Neuron (in vitro differentiated cells): ENCODE data around the gene AOPEP.

Experiments used
- H2AFZ ChIP-seq: one replicate; pipeline ENCODE4 v1.6.1; 2013; ENCODE audit warnings: low read depth, mild to moderate bottlenecking, inconsistent platforms, low read length, moderate library complexity
- H3K27me3 ChIP-seq: one replicate; pipeline ENCODE4 v1.6.1; 2013; ENCODE audit warnings: low read length; ENCODE audit not compliant: insufficient read depth
- H3K36me3 ChIP-seq: one replicate; pipeline ENCODE4 v1.6.1; 2013; ENCODE audit warnings: low read length; ENCODE audit not compliant: insufficient read depth
- H3K4me1 ChIP-seq: one replicate; pipeline ENCODE4 v1.6.1; 2013; ENCODE audit warnings: low read length; ENCODE audit not compliant: insufficient read depth
- H3K4me3 ChIP-seq: 2 replicates; pipeline ENCODE4 v1.5.1; 2013; ENCODE audit warnings: mild to moderate bottlenecking, low read length, moderate library complexity
- H3K9me3 ChIP-seq: one replicate; pipeline ENCODE4 v1.6.1; 2013; ENCODE audit warnings: low read length

AOPEP gene

DNA sequence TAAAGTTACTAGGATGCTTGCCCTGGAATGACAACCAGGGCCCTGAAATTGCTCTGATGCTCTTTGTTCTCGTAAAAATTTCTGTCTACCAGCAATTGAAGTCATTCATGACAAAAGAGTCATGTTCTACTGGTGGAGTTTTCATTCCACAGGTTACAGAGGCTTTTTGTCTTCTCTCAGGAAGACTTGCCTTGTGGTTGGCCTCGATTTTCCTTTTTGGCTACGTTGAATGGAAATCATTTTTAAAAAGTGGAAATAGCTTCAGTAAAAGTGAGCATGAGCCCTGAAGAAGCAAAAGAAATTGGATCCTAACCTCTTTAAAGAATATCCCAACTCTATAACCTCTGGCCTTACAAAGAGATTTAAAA, 255.2 kb downstream of the AOPEP start:
- H3K4me1 ChIP-seq = peaks cover 22% of the 10 kb centered on the region
- H3K9me3 ChIP-seq = peaks cover 2% of the 10 kb centered on the region
- H3K4me3 ChIP-seq = no peak overlapping the region
- H3K27me3 ChIP-seq = no peaks in the 10 kb centered on the region
- no peaks in the 10 kb centered on the region for H3K36me3 ChIP-seq
- no peak overlapping the region for H2AFZ ChIP-seq

DNA sequence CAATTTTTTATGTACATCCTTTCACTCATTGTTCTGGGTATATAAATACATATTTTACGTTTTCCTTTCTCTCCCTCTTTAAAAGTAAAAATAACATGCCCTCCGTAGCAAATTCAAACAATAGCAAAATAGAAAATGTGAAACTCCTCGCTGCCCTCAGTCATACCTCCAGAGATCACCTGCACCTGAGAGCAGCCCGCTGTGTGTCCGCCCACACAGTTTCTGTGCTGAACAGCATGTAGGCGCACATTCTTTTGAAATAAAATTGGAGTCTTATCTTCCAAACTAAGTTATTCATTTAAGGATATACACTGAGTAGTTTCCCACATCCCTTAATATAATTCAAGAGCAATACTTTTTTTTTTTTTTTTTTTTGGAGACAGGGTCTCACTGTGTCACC, 255.7 kb downstream of the AOPEP start:
- H3K36me3 ChIP-seq = no peaks in the 10 kb centered on the region
- H3K9me3 ChIP-seq = peaks cover 3% of the 10 kb centered on the region
- no peak overlapping the region for H2AFZ ChIP-seq
- no peaks in the 10 kb centered on the region for H3K27me3 ChIP-seq
- peaks cover 22% of the 10 kb centered on the region for H3K4me1 ChIP-seq
- no peak overlapping the region for H3K4me3 ChIP-seq

DNA sequence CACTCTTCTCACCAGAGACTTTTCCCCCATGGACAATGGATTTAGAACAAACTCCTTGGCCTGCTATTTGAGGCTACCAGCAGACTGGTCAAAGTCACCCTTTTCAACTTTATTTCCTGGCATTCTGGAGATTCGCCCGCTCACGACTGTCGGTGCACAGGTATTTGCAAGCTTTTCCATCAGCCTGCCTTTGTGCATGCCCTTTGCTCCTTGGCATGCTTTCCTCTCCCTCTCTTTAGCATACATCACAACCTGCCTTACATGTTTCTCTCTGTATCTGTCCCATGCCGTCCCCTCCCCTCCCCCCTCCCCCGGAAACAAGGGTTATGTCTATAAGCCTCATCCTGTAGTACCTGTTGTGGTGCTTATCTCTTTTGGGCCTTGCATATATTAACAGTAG, 257.1 kb downstream of the AOPEP start:
- Histone ChIP-seq H3K9me3 (peaks cover 5% of the 10 kb centered on the region), H2AFZ (no peak overlapping the region), H3K4me1 (peaks cover 22% of the 10 kb centered on the region), H3K4me3 (no peak overlapping the region), H3K27me3 (no peaks in the 10 kb centered on the region), H3K36me3 (no peaks in the 10 kb centered on the region)

DNA sequence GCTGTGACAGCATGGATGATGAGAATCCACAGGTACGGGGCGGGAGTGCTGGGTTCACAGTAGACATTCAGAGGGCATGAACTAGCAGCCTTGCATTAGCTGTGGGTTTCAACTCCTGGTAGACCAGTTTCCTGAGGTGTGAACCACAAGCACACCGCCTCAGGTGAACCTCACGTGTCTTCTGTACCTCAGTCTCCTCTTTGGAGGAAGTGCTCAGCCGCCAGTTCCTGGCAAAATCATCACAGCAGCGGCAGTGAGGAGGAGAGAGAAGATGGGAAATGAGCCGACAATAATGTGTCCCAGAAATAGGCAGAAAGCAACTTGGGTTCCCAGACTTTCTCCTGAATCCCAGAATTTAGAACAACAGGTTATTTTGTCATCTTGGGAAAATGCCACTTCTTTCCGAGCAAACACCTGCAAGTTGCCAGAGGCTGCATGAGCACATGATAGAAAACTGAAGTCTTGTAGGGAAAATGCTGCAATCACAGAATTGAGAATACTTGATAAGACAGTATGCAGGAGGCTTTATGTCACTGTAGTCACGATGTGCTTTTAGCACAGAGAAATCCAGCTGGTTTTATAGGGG, 258.5 kb downstream of the AOPEP start:
- H3K4me3 ChIP-seq = no peak overlapping the region
- no peaks in the 10 kb centered on the region for H3K27me3 ChIP-seq
- H3K9me3 ChIP-seq = peaks cover 2% of the 10 kb centered on the region
- no peak overlapping the region for H2AFZ ChIP-seq
- no peaks in the 10 kb centered on the region for H3K36me3 ChIP-seq
- peaks cover 22% of the 10 kb centered on the region for H3K4me1 ChIP-seq

DNA sequence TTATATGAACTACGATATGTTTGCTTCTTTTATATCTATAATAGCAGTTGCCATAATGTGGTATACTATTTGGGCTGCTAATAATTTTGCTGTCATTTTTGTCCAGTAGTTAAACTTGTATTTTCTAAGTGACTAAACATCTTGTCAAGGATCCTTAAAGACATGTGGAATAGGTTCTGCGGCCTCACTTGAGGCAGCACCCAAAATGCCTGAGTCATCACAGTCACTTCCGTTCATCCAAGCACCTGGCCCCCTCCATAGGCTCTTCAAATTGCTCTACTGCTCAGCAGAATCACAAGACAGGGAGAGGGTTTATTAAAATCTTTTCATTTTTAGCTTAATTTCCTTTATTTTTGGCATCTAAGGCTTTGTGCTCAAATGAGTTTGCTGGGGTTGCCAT, 259.1 kb downstream of the AOPEP start:
- Histone ChIP-seq H3K9me3 (peaks cover 2% of the 10 kb centered on the region), H3K4me1 (peaks cover 16% of the 10 kb centered on the region), H2AFZ (no peak overlapping the region), H3K27me3 (no peaks in the 10 kb centered on the region), H3K4me3 (no peak overlapping the region), H3K36me3 (no peaks in the 10 kb centered on the region)

DNA sequence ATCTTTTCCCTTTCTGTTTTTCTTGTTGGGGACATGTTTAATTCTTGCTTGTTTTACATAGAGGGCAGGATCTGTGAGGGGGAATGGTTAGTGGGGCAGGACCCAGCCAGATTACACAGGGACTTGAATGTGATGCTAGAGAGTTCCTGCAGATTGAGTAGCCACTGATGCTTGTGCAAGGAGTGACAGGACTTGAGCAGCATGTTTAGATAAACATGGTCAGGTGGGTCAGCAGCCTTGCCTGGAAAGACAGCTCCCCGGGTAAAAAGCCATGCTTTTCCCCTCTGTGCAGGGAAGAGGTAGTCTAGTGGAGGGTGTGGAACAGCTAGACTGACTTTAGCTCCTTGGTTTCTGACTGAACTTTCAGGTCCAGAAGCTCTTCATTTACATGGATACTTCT, 261.2 kb downstream of the AOPEP start:
- Histone ChIP-seq H3K9me3 (peaks cover 2% of the 10 kb centered on the region), H3K36me3 (no peaks in the 10 kb centered on the region), H2AFZ (no peak overlapping the region), H3K4me3 (no peak overlapping the region), H3K27me3 (no peaks in the 10 kb centered on the region), H3K4me1 (peaks cover 10% of the 10 kb centered on the region)

DNA sequence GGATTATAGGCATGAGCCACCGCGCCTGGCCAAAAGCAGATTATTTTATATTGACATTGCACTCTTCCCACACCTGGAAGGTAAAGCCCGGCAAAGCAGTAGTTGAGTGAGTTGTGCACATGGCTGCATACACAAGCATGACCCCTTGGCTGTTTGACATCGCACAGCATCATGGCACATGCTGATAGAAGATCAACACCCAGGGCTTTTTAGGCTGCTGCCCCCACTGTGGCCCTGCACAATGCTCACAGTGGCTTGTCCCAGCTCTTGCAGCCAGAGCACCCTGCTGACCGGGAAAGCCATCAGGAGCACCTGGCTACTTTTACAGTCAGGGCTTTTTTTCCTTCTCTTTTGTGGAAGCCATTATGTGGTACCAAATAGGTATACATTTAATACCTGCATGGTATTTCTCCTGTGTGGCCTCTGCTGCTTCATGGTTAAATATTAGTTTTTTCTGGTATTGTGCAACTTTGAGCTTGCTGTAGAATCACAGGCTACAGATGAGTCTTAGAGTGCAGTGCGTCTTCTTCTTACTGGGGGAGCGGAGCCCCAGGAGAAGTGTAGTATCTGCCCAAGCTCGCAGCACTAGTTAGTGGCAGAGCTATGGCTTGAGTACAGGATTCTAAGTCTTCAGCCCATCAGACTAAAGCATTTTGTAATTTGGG, 264.5 kb downstream of the AOPEP start:
- peaks cover 2% of the 10 kb centered on the region for H3K9me3 ChIP-seq
- no peak overlapping the region for H3K4me3 ChIP-seq

DNA sequence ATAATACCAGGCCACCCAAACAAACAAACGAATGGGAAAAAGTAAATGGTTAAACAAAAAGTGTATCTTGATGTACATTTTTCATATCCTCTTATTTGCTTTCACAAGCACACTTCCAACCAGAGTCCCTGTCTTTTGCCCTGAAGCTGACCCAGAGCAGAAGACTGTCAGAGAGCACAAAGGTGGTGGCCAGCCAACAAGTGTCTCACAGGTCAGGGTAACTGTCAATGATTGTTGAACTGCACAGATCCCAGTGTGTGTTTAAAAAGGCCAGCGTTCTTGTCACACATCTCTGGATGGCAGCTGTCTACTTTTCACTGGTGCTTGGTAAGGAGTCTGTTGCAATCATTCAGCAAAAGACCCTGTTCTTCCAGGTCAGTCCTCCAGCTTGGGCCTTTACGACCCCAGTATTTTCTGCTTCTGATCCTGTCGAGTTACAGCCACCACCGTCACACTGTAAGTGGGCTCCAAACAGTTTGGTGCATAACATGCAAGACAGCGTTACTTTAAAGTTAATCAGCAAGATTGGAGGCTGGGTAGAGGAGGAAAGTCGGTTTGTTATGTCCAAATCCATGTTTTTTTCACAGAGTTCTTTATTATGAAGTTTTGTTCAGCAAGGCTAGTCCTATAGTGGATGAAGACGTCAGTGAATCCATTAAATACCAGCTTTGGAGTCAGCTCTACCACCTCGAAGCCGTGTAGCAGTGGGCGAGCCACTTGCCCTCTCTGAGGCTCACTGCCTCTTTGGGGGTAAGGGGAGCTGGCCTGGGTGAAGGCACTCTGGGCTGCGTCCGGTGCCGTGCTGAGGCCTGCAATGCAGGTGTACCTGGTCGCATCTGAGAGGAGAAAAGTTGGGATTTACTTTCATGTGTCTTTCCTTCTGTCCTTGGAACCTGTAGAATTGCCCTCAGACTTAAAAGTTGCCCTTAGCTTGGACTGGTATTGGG, 265.7 kb downstream of the AOPEP start:
- Histone ChIP-seq H3K4me1 (peaks cover 39% of the 10 kb centered on the region), H3K9me3 (peaks cover 1% of the 10 kb centered on the region), H3K36me3 (no peaks in the 10 kb centered on the region), H3K27me3 (no peaks in the 10 kb centered on the region), H2AFZ (no peak overlapping the region), H3K4me3 (no peak overlapping the region)

More for the DNA sequence above, 264.5 kb downstream of the AOPEP start:
- Histone ChIP-seq H3K27me3 (no peaks in the 10 kb centered on the region), H2AFZ (no peak overlapping the region), H3K4me1 (peaks cover 30% of the 10 kb centered on the region), H3K36me3 (no peaks in the 10 kb centered on the region)

DNA sequence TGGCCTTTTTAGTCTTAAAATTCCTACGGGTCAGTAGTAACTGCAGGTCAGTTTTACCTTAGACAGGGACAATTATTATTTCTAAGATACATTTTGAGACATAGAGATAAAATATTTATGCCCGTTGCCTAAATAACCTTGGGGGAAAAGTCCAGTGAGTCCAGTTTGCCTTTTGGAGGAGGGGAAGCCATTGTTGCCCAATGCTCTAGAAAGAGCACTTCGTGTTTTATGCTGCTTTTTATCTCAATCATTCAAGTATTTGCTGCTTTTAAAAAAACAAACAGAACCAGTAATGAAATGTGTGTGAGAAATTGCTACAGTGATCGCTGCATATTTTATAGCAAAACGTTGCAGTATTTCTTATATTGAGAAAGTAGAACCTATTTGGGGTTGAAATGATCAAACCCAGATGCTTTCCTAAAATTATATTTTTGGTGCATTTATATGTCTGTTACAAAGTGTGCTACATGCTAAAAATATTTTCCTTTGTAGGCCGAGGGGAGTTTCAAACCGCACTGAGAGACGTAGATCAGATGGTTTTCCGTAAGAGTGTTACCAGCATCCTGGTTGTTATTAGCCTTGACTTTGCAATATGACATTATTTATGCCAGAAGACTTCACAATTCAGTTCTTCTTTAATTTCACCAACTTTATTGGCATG, 266.8 kb downstream of the AOPEP start:
- Histone ChIP-seq H3K9me3 (no peaks in the 10 kb centered on the region), H3K27me3 (no peaks in the 10 kb centered on the region), H3K36me3 (no peaks in the 10 kb centered on the region), H2AFZ (no peak overlapping the region), H3K4me3 (no peak overlapping the region), H3K4me1 (peaks cover 39% of the 10 kb centered on the region)

DNA sequence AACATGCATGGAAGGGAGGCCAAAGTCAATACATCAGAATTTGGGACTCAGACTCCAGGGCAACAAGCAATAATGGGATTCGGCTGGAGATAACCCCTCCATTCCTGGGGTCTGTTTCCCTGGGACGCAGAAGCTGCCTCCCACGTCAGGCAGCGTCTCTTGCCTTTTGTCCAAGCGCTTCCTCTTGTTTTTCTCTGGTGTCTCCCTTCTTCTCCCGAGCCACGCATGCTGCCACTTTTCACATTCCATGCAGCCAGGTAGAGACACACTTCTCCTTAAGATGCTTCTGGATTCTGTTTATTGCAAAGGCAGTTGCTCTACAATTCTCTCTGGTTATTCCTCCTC, 267.3 kb downstream of the AOPEP start:
- no peak overlapping the region for H2AFZ ChIP-seq
- H3K4me1 ChIP-seq = peaks cover 39% of the 10 kb centered on the region
- H3K9me3 ChIP-seq = no peaks in the 10 kb centered on the region
- no peak overlapping the region for H3K4me3 ChIP-seq
- H3K36me3 ChIP-seq = no peaks in the 10 kb centered on the region
- no peaks in the 10 kb centered on the region for H3K27me3 ChIP-seq

DNA sequence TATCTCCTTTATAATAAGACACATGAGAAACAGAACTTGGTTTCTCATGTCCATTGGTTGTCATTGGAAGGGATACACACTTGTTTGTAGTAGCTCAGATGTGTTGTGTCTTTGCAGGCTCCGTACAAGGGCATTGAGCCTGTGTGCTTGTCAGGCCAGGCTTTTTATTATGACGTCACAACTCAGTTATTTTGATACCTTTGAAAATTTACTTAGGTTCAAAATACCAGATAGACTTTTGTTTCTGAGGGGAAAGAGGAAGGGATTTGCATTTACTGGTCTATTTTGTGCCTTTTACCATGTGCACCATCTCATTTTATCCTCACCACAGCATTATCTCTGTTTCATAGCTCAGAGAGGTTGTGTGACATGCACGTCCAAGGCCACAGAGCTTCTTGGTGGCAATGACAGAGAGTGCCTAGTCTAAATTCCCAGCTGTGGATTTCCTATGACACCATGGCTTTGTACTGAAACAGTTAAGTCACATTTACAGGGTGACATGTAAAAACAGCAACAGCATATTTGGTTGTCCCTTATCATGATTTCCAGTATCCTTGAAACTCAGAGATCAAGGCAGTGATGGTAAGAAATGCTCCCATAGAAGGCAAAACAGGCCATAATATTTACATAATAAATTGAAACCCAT, 268.7 kb downstream of the AOPEP start:
- Histone ChIP-seq H3K4me1 (peaks cover 39% of the 10 kb centered on the region), H3K36me3 (no peaks in the 10 kb centered on the region), H2AFZ (no peak overlapping the region), H3K9me3 (no peaks in the 10 kb centered on the region), H3K27me3 (no peaks in the 10 kb centered on the region), H3K4me3 (no peak overlapping the region)

DNA sequence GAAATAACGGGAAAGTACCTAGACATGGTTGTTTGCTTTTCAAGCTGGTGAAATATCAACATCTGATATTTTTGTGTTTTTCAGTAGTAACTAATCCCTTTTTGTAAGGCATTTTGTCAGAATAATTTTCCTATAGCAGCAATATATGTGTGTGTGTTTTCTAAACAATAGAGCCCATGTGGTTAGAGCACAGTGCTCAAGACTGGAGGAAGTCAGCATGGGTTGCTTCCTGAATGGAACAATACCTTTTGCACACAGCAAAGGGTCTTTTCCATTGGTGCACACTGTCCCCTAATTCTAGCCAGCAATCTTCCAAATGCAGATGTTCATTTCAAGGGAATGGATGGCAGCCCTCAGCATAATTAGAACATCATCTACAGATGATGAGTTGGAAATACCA, 270.1 kb downstream of the AOPEP start:
- Histone ChIP-seq H3K4me3 (no peak overlapping the region), H3K9me3 (no peaks in the 10 kb centered on the region), H3K27me3 (no peaks in the 10 kb centered on the region), H3K36me3 (no peaks in the 10 kb centered on the region), H3K4me1 (peaks cover 39% of the 10 kb centered on the region), H2AFZ (no peak overlapping the region)
